GM10266 (cell line): ENCODE measurements around the gene CKLF.
"Not testable (repeated sequence)": the region's sequence is repeated elsewhere in the genome, so short reads cannot be mapped to it uniquely, and the experiment has no call there.

Source experiments
- DNase-seq: peaks from one replicate; pipeline ENCODE4 v3.0.0; 2012; ENCODE audit errors: extremely low spot score
- TF ChIP-seq, protein P1 (sequence below): IDR thresholded peaks from 2 replicates; pipeline ENCODE4 v1.5.1; 2012; ENCODE audit warnings: mild to moderate bottlenecking, low read depth; ENCODE audit not compliant: control insufficient read depth, insufficient read depth; ENCODE audit errors: missing control alignments

CKLF gene

GRCh38 chr16:66560107-66560506 is 7.7 kb downstream of the CKLF start:
- DNase-seq, result no peak
- TF ChIP-seq, protein P1, sequence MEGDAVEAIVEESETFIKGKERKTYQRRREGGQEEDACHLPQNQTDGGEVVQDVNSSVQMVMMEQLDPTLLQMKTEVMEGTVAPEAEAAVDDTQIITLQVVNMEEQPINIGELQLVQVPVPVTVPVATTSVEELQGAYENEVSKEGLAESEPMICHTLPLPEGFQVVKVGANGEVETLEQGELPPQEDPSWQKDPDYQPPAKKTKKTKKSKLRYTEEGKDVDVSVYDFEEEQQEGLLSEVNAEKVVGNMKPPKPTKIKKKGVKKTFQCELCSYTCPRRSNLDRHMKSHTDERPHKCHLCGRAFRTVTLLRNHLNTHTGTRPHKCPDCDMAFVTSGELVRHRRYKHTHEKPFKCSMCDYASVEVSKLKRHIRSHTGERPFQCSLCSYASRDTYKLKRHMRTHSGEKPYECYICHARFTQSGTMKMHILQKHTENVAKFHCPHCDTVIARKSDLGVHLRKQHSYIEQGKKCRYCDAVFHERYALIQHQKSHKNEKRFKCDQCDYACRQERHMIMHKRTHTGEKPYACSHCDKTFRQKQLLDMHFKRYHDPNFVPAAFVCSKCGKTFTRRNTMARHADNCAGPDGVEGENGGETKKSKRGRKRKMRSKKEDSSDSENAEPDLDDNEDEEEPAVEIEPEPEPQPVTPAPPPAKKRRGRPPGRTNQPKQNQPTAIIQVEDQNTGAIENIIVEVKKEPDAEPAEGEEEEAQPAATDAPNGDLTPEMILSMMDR, result no peak

GRCh38 chr16:66561381-66562080 is 9.2 kb downstream of the CKLF start:
- DNase-seq, result no peak
- TF ChIP-seq, protein P1, result no peak

GRCh38 chr16:66562409-66562808 is 10.0 kb downstream of the CKLF start:
- no peak for DNase-seq

DNA sequence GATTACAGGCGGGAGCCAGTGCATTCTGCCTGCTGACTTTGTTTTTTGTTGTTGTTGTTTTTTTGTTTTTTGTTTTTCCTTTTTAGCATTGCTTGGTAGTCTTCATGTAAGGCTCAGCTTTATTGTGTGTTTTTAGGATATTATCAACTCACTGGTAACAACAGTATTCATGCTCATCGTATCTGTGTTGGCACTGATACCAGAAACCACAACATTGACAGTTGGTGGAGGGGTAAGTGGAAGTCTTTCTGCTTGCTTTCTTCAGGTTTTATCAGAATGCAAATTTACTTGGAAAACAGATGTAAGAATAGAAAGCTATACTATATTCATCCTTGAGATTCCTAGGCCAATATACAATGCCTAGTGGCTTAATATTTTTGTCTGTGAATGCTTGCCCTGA is 10.6 kb downstream of the CKLF start:
- TF ChIP-seq, protein P1, result no peak
- DNase-seq, result no peak

More at GRCh38 chr16:66562409-66562808, 10.0 kb downstream of the CKLF start:
- TF ChIP-seq, protein P1, result no peak

GRCh38 chr16:66563574-66564334 is 11.4 kb downstream of the CKLF start:
- no peak for DNase-seq
- TF ChIP-seq, protein P1, result no peak

- TF ChIP-seq, protein P1, result no peak
- no peak for DNase-seq
Measured at GRCh38 chr16:66566051-66566901, 13.9 kb downstream of the CKLF start, which contains the start of gene CMTM1. Gene CMTM1, plus strand, starts transcription at chr16:66566439. Its CDS starts 75 bp downstream, at chr16:66566514.

DNA sequence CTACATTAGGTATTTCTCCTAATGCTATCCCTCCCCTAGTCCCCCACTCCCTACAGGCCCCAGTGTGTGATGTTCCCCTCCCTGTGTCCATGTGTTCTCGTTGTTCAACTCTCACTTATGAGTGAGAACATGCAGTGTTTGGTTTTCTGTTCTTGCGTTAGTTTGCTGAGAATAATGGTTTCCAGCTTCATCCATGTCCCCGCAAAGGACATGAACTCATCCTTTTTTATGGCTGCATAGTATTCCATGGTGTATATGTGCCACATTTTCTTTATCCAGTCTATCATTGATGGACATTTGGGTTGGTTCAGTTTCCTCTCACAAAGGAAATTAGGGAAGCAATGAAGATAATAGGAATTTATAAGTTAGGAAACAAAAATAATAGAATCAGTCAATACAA is 14.9 kb downstream of the CKLF start:
- not testable (repeated sequence) for DNase-seq
